ENCODE data around the gene TBC1D2.
"Not testable (repeated sequence)": the region's sequence is repeated elsewhere in the genome, so short reads cannot be mapped to it uniquely, and the experiment has no call there.

The TBC1D2 gene, protein sequence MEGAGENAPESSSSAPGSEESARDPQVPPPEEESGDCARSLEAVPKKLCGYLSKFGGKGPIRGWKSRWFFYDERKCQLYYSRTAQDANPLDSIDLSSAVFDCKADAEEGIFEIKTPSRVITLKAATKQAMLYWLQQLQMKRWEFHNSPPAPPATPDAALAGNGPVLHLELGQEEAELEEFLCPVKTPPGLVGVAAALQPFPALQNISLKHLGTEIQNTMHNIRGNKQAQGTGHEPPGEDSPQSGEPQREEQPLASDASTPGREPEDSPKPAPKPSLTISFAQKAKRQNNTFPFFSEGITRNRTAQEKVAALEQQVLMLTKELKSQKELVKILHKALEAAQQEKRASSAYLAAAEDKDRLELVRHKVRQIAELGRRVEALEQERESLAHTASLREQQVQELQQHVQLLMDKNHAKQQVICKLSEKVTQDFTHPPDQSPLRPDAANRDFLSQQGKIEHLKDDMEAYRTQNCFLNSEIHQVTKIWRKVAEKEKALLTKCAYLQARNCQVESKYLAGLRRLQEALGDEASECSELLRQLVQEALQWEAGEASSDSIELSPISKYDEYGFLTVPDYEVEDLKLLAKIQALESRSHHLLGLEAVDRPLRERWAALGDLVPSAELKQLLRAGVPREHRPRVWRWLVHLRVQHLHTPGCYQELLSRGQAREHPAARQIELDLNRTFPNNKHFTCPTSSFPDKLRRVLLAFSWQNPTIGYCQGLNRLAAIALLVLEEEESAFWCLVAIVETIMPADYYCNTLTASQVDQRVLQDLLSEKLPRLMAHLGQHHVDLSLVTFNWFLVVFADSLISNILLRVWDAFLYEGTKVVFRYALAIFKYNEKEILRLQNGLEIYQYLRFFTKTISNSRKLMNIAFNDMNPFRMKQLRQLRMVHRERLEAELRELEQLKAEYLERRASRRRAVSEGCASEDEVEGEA

DNA sequence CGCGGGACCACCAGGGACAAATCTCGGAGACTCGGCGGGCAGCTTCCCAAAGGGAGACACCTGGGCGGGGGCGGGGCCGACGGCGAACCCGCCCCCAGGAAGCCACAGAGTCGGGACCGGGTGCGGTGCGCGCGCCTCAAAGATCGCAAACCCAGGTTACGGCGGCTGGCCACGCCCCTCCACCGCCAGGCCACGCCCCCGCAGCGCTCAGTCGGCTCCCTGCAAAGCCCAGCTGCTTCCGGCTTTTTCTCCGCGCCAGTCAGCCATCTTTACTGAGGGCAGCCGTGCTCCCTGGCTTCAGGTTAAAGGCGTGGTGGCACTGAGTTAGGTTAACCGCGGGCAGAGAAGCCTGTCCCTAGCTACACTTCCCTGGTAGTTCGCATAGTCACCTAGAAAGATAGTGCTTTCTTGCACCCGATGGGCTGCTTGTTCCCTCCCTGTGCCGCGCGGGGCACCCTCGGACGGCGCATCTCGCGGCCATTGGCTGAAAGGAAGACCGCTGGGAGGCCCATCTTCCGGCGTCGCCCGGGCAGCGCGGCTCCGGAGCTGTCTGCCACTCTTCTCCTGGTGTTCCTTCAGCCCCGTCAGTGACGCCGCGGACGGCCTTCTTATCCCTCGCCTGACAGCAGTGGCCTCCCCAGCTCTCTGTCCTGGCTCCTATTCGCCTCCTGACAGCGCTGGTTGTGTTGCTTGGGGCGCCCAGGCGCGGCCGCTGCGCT lies at the start of gene TBC1D2:
TBC1D2 (minus strand) TSS at position 72 of the 719 bp plus-strand sequence. CDS start 108 bp downstream, outside the sequence.
- DNase-seq = peak; percentile 87

DNA sequence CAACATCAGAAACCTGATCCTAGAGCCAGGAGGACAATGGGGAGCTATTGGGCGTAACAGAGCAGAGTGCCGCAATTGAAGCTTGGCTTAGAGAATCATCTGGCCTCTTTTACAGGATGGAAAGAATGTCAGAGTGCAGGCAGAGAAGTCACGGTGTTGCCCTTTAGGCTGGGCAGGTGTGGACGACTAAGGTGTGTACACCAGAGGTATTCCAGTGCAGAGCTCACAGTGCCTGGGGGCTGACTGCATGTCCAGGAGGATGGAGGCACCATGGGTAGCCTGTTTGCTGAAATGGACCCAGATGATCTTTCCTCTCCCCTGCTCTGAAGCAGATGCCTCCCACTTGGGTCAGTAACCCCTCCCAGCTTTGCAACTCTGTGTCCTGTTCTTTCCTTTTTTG lies 48.9 kb upstream of the TBC1D2 start:
- no peak for DNase-seq

DNA sequence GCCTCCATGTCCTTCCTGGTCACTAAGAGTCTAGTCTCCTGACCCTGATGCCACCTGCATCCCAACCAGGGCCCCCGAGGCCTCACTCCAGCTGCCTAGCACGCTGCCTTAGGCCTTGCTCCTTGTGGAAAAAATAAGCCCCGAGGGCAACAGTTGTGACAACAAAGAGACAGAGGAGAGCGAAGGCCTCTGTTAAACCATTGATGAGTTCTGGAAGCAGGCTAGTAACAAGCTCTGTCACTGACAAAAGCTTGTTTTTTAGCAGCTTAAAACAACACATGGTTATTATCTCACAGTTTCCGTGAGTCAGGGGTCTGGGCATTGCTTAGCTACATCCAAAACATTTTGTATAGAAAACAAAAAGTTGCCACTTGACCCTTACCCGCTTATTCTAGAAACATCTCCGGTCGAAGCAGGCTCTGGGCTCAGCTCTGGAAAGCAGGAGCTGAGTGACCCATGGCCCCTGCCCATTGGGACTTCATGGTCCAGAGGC lies 48.2 kb upstream of the TBC1D2 start:
- DNase-seq = no peak

DNA sequence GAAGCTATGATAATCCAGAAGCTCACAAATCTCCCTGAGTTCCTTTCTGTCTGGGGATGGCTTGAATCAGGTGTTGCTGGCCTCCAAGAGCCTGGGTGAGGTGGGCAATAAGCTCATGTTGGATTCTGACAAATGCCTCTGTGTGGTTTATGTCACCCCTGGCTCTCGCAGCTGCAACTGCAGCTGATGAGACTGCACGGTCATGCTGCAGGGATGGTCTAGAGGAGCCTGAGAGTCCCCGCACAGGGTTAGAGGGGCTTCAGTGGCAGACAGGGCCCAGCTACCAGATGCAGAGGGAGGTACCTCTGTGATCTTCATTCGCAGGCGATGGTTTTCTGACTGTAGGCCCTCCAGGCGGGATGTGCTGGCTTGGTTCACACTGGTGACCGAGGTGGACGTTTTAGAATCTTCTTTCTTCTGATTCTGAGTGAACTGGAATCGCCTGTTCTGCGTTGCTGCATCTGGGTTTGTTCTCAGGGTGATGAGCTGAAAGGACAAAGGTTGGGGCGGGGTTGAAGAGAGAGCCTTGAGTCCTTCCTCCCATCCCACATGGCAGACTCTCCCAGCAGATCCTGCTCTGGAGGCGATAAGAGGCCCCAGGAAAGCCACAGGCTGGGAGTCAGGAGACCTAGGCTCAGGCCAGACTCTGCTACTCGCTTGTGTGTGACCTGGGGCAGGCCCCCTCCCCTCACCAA lies 47.6 kb upstream of the TBC1D2 start:
- DNase-seq = no peak

DNA sequence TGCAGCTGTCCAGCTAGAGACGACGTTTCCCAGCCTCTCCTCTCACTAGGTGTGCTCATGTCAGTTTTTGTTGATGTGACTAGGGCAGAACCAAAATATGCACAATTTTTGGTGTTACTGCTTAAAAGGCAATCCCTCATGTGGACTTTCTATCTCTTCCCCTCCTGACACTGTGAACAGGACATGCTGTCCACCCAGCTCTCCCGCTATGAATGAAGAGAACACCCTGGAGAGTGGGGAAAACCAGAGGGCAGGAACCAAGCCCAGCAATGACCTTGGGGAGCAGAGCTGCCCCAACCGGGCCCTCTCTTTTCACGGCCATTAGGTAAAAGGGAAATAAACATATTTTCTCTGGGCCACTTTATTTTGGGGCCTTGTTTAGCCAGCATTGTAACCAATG lies 46.7 kb upstream of the TBC1D2 start:
- no peak for DNase-seq

DNA sequence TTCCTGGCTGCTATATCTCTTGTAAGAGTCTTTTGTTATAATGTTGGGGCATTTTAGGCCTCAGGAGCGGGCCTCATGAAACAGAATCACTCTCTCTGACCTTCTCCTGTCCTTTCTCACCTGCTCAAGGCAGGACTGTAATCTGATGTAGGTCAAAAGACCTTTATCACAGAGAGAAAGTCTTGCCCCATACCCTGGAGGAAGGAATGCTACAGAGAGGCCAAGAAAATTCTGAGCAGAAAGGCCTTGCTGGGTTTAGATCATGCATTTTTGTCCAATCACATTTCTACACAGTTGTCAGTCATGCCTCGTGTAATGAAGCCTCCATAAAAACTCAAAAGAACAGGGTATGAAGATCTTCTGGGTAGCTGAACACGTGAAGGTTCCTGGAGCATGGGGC lies 45.2 kb upstream of the TBC1D2 start:
- DNase-seq = no peak

DNA sequence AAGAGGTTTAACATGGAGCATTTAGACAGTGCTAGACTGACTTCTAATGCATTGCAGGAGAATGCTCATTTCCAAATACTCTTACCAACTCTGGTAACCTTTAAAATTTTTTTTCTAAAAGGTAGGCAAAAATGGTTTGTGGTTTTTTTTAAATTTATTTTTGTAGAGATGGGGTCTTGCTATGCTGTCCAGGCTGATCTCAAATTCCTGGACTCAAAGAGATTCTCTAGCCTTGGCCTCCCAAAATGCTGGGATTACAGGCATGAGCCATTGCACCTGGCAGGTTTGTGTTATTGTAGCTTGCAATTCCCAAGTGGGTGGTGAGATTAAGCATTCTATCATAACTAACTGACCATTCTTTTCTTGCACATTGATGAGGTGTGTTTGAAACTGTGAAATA lies 43.0 kb upstream of the TBC1D2 start:
- DNase-seq = no peak

DNA sequence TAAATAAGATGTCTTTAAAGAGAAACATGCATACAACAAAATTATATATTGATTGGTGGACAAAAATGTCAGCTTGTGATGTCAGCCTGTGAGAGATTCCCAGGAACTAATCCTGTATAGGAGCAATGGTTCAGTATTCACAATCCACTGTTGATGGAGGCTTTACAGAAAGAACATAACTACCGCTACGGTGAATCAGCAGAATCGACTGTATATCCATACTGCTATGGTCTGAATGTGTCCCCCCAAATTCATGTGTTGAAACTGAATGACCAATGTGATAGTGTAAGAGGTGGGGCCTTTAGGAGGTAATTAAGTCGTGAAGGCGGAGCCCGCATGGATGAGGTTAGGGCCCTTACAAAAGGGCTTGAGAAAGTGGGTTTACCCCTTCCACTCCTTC lies 40.4 kb upstream of the TBC1D2 start:
- no peak for DNase-seq

DNA sequence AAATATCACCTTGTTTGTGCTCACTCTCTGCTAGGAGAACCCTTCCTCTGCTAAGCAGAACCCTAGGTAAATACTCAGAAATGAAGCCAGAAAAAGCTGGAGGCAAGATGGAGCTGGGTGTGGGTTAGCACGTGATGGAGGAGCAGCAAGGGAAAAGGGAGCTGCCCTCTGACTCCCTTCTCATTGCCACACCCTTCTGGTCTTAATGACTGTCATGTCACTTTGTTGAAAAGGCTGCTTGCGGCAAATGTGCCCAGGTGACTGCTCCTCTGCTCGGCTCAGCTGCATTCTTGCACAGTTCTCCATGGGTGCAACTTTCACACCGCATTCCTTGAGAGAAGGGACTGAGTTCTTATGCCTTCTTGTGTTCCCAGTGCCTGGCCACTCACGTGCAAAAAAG lies 36.4 kb upstream of the TBC1D2 start:
- no peak for DNase-seq

DNA sequence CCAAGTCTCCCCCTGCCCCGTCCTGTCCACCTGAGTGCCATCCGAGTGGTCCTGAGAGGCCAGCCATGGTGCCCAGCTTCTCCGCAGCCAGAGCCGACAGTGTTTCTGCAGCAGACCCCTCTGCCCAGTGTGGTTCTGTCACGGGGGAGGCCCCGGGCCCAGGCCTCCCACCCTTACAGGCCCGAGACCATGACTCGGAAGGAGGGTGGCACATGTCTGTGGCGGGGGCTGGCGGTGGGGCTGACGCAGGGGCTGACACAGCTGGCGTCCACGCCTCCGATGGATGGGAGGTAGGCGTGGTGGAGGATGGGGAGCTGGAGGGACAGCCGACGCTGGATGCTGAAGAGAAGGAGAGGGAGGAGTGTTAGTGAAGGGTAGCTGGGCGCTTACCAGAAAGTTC lies 35.0 kb upstream of the TBC1D2 start:
- no peak for DNase-seq

DNA sequence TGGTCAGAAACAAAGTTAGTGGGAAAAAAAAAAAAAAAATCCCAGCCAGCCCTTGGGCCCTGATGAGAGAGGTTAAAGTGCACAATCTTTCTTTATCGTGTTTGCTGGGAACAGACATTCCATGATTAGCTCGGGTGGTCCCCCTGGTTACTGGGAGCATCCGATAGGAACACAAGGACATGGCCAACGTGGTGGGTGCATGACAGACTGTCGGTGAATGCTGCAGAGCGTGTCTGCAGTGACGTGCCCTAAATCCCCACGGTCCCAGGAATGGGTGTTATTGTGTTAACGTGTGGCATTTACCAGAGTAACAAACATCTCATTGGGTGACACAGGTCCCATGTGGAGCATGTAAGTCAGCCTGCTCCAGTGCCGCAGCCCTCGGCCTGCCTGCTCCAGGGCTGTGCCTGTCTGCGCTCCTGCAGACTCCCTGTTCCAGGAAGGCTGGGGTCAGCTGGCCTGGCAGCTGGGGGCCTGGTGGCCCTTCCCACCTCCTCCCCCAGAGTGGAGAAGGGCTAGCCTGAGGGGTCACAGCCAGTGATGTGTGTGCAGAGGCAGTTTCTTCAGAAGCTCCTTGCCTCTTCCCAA lies 34.3 kb upstream of the TBC1D2 start:
- no peak for DNase-seq

DNA sequence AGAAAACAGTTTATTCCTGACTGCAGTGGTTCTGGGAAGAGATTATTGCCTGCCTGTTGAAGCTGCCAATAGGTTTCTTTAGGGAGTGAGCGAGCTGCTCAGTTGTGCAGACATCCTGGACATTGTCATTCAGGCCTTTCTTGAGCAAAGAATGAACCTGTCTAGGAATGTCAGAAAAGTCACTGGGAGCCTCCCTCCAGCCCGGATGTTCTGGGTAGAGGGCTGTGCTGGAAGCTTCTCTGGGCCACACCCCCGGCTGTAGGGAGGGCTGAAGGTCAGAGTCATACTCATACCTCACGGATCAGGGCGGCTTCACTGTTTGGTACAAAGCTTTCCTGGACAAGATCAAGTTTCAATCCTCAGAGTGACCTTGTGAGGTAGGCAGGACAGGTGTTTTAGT lies 33.4 kb upstream of the TBC1D2 start:
- DNase-seq = no peak

DNA sequence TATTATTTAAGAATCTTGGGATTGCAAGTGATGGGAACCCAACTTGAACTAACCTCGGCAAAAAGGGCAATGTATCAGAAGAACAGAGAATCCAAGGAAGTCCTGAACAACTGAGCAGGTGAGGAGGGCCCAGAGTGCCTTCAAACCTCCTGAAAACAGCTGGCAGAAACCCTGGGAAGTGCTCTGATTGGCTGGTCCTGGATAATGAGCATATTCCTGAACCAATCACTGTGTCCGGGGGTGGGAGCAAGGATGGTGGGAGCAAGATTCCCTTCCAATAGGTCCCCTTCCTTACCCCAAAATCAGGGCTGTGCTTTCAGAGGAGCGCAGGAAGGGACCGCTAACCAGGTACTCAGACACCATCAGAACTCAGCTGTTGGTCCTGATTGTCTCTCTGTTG lies 31.9 kb upstream of the TBC1D2 start:
- DNase-seq = no peak

DNA sequence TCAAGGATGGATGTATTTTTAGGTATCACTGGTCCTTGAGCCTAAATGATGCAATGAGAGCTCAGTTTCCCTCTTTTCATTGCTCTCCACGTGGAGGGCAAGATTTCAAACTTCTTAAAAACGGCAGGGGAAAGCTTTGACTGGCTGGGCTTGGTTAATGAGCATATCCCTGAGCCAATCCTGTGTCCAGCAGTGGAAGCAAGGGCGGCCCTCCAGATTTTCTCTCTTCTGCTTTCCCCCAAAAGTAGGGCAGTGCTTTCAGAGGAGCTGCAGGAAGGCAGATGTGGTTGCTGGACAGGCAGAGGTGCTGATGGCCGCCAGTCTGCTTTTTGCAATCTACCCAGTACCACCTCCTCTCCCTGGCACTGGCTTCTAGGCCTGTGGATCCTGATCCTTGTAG lies 30.0 kb upstream of the TBC1D2 start:
- DNase-seq = no peak

DNA sequence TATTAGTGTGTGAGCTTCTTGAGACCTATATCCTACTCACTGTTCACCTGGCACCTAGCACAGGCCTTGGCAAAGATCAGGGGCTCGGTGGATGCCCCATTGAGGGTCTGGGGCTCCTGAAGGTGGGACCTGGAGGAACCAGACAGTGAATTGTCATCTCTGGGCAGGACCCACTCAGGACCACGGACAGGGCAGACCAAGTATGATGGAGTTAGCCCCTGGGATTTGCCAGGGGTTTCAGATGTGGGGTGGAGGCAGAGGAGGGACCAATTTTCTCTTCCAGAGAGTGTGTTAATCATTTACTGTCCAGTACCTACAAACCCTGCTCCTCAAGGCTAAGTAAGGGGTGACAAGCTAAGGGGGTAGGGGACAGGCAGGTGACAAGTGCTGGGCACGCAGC lies 29.3 kb upstream of the TBC1D2 start:
- DNase-seq = no peak

DNA sequence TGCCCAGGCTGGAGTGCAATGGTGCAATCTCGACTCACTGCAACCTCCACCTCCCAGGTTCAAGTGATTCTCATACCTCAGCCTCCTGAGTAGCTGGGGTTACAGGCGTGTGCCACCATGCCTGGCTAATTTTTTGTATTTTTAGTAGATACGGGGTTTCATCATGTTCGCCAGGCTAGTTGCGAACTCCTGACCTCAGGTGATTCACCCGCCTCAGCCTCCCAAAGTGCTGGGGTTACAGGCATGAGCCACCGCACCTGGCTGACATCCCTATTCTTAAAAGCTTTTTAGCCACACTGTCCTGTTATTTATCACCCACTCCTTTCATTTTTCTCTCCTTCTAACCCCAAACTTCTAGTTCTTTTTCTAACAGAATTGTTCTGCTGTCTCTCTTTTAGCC lies 27.7 kb upstream of the TBC1D2 start:
- DNase-seq = not testable (repeated sequence)

DNA sequence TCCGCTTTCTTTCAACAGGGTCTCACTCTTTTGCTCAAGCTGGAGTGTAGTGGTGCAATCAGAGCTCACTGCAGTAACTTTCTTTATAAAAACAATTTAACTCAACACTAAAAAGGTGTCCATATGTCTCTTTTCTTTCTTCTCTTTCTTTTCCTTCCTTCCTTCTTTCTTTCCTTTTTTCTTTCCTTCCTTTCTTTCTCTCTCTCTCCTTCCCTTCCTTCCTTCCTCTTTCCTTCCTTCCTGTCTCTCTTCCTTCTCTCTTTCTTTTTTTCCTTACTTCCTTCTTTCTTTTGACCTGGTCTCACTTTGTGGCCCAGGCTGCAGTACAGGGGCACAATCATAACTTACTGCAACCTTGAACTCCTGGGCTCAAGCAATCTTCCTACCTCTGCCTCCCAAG lies 25.8 kb upstream of the TBC1D2 start:
- no peak for DNase-seq

DNA sequence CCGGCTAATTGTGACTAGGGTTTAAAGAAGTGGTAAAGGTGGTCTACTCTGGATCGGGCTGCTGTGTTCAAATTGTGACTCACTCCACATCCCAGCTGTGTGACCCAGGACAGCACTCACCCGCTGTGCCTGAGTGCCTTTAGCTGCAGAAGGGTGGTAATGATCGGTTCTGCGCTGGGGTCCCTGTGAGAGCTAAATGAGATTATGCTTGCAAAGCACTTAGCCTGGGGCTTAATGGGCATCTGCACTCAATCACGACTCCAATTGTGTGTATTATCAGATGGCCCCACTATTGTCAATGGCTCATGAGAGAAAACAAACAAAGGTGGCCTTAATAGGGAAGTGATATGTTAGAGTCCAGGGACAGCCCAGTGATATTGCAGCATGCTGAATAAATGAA lies 25.1 kb upstream of the TBC1D2 start:
- no peak for DNase-seq

DNA sequence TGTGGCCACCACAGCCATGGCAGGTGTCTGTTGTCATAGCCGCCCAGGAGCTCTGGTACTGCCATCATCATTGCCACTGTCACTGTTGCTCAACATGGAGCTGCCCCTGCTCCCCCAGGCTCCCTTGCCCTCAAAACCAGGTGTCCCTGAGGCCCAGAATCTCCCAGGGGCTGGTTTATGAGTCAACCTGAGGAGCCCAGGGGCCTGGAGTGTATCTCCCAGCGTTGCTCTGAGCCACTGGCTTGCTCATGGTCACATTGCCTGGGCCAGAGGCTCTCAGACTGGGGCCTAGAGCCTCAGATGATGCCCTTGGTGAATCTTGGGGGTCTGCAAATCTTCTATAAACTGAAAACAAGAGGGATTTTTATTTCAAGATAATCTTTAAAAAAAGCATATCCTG lies 24.7 kb upstream of the TBC1D2 start:
- no peak for DNase-seq

DNA sequence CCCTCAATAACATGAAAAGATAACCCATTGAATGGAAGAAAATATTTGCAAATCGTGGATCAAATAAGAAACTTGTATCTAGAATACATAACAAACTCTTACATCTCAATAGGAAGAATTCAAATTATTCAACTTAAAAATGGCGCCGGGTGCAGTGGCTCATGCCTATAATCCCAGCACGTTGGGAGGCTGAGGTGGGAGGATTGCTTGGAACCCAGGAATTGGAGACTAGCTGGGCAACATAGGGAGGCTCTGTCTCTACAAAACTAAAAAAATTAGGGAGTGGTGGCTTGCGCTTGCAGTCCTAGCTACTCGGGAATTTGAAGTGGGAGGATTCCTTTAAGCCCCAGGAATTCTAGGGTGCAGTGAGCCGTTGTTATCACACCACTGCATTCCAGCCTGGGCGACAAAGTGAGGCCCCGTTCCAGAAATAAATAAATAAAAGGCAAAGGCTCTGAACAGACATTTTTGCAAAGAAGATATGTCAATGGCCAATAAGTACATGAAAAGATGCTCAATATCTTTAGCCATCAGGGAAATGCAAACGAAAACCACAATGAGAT lies 21.5 kb upstream of the TBC1D2 start:
- DNase-seq = no peak

DNA sequence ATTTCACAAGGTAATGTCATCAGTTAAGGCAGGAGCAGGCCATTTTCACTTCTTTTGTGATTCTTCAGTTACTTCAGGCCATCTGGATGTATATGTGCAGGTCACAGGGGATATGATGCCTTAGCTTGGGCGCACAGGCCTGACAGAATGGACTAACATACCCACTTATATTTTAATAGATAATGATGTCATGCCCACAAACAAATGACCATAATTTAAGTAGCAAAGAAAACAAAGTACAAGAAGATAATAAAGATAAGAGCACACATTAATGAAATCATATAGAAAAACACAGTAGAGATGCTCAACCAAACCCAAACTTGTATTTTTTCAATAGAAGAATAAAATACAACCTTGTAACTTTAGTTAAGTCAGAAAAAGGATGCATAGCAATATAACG lies 19.7 kb upstream of the TBC1D2 start:
- DNase-seq = no peak

DNA sequence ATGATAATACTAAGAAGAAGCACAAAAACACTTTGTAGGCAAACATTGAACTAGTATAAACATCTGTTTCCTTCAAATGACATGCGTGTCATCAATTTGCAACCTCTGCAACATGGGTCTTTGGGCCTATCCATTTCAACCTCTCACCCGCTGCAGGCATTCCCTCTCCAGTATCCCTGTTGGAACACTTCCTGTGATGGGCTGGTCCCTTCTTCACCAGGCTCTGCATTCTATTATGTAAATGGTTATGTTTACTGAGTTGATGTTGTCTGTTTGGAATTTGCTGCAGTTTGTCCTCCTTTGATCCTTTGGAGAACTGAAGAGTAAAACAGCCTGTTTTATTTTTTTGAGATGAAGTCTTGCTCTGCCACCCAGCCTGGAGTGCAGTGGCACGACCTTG lies 16.6 kb upstream of the TBC1D2 start:
- DNase-seq = no peak

All from NCI-H510A (cell line).